Epithelial cell of proximal tubule (primary cell): ENCODE results near the gene C1QTNF1. TPM values are rescaled to one million over a fixed set of nuclear protein-coding genes. Genes with fewer than 3 reads are reported as not detected.

Experiments
- DNase-seq: peaks from one replicate; pipeline ENCODE4 v3.0.0-alpha.2; 2011; ENCODE audit warnings: low read depth
- H3K4me3 ChIP-seq: 2 replicates; pipeline ENCODE4 v1.5.1; 2011; ENCODE audit warnings: low read depth, mild to moderate bottlenecking, low read length
- CTCF ChIP-seq: conservative IDR thresholded peaks from 2 replicates; pipeline ENCODE4 v1.5.1; 2012; ENCODE audit warnings: low read depth, mild to moderate bottlenecking, low read length
- total RNA-seq: library from RNA; depleted of rRNA; stranded (reverse); fragments of >200 nt; gene quantifications from 2 replicates; pipeline ENCODE4 v1.2.3, GENCODE V29; 2015

C1QTNF1 gene
- total RNA-seq, 1 donor from 2014 or later, result 2.1 TPM

GRCh38 chr17:79094261-79094660 lies 70.3 kb downstream of the C1QTNF1 start:
- no peak overlapping the region for H3K4me3 ChIP-seq
- no peak for TF ChIP-seq CTCF
- no peak for DNase-seq

DNA sequence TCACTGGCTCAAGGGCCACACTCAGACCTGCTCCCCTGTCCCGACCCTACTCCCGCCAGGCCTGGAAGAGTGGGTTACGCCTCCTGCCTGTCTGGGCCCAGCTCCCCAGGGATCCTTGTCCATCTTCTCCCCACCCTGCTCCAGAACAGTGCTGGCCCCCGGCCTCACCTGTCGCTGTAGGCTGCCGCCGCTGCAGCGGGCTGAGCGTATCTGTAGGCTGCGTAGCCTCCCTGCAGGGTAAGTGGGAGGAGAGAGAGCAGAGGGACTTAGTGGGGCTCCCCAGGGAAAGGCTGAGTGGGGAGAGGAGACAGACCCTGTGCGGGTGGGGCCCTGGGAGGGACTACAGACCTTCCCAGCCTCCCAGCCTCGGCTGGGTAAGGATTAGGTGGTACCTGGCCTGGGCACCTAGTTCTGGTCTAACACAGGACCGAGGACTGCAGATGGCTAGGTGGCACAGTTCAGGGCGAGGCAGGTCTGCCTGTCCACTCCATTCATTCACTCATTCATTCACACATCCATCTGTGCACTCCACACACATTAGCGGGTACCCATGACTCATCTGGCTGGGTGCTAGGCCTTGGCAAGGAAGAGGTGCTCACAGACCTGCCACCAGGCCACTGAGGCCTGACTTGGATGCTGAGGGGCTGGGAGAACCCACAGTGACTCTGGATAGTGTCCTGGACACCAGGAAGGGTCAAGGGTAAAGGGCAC lies 71.5 kb downstream of the C1QTNF1 start:
- DNase-seq, result no peak
- no peak overlapping the region for H3K4me3 ChIP-seq
- no peak for TF ChIP-seq CTCF

DNA sequence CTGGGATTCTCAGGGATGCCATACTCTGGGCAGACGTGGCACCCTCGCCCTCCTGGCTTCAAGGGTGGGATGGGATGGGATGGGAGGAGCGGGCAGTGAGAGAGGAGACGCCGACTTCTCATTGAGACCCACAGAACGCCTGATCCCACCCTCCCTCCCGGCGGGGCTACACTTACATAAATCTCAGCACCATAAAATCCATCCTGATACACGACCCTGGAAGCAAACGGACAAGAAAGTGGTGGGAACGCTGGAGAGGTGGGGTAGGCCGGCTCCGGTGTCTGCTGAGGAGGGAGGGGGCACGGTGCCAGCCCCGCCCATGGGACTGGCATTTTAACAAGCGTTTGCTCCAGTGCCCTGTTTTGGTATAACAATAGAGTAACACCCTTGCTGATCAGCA lies 72.5 kb downstream of the C1QTNF1 start:
- H3K4me3 ChIP-seq, result no peak overlapping the region
- TF ChIP-seq CTCF, result no peak
- no peak for DNase-seq

DNA sequence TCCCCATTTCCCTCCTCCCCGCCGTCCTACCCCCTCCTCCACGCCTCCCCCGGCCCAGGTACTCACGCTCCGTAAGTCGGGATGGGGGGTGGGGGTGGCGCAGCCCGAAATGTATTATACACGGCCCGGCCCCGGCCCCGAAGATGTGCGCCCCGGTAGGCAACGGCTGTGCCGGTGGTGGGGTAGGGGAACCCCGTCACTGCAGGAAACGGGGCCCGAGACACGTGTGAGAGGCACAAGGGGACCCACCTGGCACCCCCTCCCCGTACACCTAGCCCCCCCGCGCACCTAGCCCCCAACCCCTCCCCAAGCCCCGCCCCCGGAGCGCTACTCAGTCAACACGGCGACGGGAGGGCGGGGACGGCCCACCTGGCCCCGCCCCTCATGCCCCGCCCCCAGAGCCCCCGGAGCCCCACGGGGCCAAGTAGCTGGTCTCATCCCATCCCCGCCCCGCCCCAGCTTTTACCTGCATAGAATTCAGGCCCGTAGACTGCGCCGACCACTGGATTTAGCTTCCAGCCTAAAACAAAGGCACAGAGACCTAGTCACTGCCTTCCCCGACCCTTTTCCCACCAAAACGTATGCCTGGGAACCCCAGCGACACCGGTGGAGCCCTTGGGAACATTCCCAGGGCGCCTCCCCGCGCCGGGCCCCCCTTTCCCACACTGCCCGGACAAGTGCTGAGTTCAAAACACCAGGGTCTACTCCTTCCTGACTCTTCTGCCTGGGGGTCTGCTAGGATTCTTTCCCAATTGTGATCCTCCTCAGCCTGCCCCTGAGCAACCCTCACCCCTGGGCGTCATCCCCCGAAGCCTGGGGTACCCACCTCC lies 73.5 kb downstream of the C1QTNF1 start:
- no peak overlapping the region for H3K4me3 ChIP-seq
- DNase-seq, result no peak
- TF ChIP-seq CTCF, result no peak

DNA sequence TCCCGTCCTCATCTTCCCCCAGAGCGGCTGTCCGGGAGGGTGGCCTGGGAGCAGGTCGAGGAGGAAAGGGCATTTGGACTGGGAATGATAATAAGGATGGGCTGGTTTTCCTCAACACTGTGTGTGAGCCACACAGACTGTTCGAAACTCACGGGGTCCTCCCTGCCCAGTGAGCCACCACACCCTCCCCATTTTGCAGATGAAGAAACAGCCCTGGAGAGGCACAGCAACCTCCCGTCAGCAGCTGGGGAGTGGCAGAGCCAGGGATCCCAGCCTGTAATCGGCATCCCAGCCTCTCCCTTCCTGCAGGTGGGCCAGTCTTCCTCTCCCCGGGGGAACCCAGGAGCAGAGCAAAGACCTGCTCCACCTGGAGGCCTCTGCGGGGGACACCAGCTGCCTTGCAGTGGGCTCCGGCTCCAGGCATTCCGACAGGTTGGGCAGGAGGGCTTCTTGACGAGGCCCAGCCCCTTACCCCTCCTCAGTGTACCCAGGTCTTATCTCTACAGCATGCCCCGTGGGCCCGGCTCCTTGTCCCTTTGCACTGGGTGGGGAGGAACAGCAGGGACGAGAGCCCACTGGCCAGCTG lies 74.4 kb downstream of the C1QTNF1 start:
- no peak overlapping the region for H3K4me3 ChIP-seq
- no peak for TF ChIP-seq CTCF
- no peak for DNase-seq

Other genes with a start within 250 kb of the C1QTNF1 start
- 16.8 and 26.4 TPM in 2 replicates for gene CYTH1, start 241.9 kb upstream of the C1QTNF1 start, total RNA-seq
- gene USP36, start 183.4 kb upstream of the C1QTNF1 start, total RNA-seq, result 22.4 and 36.4 TPM in 2 replicates
- 0.29 TPM in 2 replicates for gene CEP295NL, start 121.0 kb upstream of the C1QTNF1 start, total RNA-seq
- 64.9 and 78.3 TPM in 2 replicates for gene TIMP2, start 98.8 kb upstream of the C1QTNF1 start, total RNA-seq
- 258 and 338 TPM in 2 replicates for gene LGALS3BP, start 44.2 kb upstream of the C1QTNF1 start, total RNA-seq
- gene CANT1, start 14.4 kb upstream of the C1QTNF1 start, total RNA-seq, result 50.9 and 60.3 TPM in 2 replicates
- 10.4 and 11.2 TPM in 2 replicates for gene ENGASE, start 50.7 kb downstream of the C1QTNF1 start, total RNA-seq